ENCODE results near the gene LIMK2. TPM values are rescaled to one million over a fixed set of nuclear protein-coding genes. Genes with fewer than 3 reads are reported as not detected.

Gene LIMK2
- total RNA-seq, 1 experiment from 2014 or later, result 42.8 TPM

- no peak overlapping the region; the same call in 1 of the 2 replicates for H3K27ac Mint-ChIP-seq
- POLR2A ChIA-PET, result interaction anchor here (0.6 to 1.7 kb wide), 2 partner anchors 19 to 553 kb away, joined by 3 to 4 read pairs; partner anchors contain the start of gene PATZ1
- H3K9me3 Mint-ChIP-seq, result no peaks in the 10 kb centered on the region
- ATAC-seq (no peak), DNase-seq (ENCODE audit: low spot score) (no peak)
- no peak overlapping the region for H3K4me3 Mint-ChIP-seq
- TF ChIP-seq FOXP1 (CRISPR knock-in tag; IDR thresholded peaks at IDR 0.05; ENCODE audit: borderline replicate concordance) (no peak), SP1 (CRISPR knock-in tag; conservative IDR thresholded peaks at IDR 0.05) (no peak), AR (CRISPR knock-in tag; IDR thresholded peaks at IDR 0.05) (no peak), SMAD3 (CRISPR knock-in tag; IDR thresholded peaks at IDR 0.05; ENCODE audit: borderline replicate concordance) (no peak), TCF7 (CRISPR knock-in tag; IDR thresholded peaks at IDR 0.05; ENCODE audit: low read depth) (no peak), MAX (CRISPR knock-in tag; IDR thresholded peaks at IDR 0.05) (no peak)
- H3K27me3 Mint-ChIP-seq (ENCODE audit: low read depth), result no peaks in the 10 kb centered on the region
- H3K4me1 Mint-ChIP-seq, result no peaks in the 10 kb centered on the region
- H3K36me3 Mint-ChIP-seq, result peaks cover 73% of the 10 kb centered on the region
- CTCF ChIA-PET, result interaction anchor here (0.8 to 1.6 kb wide), 3 partner anchors 14 to 55 kb away, joined by 3 to 8 read pairs (median 3); partner anchors contain the start of gene PIK3IP1
Observed at GRCh38 chr22:31327806-31328543, 115.9 kb downstream of the LIMK2 start.

DNA sequence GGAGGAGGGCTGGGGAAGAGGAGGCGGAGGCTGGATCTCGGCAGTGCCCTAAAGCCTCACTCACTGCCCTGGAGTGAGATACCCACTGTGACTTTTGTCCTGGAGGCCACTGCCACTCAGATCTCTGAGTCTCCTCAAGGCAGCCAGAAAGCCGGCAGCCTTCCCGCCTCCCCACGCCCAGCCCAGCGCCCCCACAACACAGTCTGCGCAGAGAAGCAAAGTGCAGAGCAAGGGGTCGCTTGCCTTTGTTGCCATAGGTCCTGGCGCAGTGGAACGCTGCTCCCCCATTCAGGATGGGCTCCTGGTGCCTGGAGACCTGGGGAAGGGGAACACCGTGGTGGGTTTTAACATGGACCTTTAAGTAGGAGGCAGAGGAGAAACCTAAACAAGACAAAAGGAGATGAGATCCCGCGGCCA lies 116.5 kb downstream of the LIMK2 start:
- Mint-ChIP-seq H3K9me3 (no peaks in the 10 kb centered on the region), H3K27me3 (ENCODE audit: low read depth) (no peaks in the 10 kb centered on the region), H3K27ac (no peak overlapping the region), H3K4me3 (no peak overlapping the region), H3K4me1 (no peaks in the 10 kb centered on the region), H3K36me3 (peaks cover 79% of the 10 kb centered on the region)
- no peak for TF ChIP-seq MLX (CRISPR knock-in tag; IDR thresholded peaks at IDR 0.05)
- TF ChIP-seq USF1 (CRISPR knock-in tag; IDR thresholded peaks at IDR 0.05), result no peak
- no peak for TF ChIP-seq ZNF219 (CRISPR knock-in tag; IDR thresholded peaks at IDR 0.05; ENCODE audit: borderline replicate concordance)
- no peak for TF ChIP-seq FOXP4 (CRISPR knock-in tag; IDR thresholded peaks at IDR 0.05)
- TF ChIP-seq, protein P1, sequence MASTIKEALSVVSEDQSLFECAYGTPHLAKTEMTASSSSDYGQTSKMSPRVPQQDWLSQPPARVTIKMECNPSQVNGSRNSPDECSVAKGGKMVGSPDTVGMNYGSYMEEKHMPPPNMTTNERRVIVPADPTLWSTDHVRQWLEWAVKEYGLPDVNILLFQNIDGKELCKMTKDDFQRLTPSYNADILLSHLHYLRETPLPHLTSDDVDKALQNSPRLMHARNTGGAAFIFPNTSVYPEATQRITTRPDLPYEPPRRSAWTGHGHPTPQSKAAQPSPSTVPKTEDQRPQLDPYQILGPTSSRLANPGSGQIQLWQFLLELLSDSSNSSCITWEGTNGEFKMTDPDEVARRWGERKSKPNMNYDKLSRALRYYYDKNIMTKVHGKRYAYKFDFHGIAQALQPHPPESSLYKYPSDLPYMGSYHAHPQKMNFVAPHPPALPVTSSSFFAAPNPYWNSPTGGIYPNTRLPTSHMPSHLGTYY (CRISPR knock-in tag; IDR thresholded peaks at IDR 0.05), result no peak
- no peak for TF ChIP-seq OVOL2 (CRISPR knock-in tag; IDR thresholded peaks at IDR 0.05; ENCODE audit: borderline replicate concordance)
- no peak for TF ChIP-seq TCF7 (CRISPR knock-in tag; IDR thresholded peaks at IDR 0.05; ENCODE audit: low read depth)
- ChIA-PET CTCF (interaction anchor here (0.8 kb wide), 1 partner anchor 56 kb away, joined by 3 read pairs; no protein-coding TSS in a partner anchor), POLR2A (interaction anchor here (0.6 to 1.7 kb wide), 2 partner anchors 18 to 552 kb away, joined by 3 to 4 read pairs; partner anchors contain the start of gene PATZ1)
- DNase-seq (ENCODE audit: low spot score) (no peak), ATAC-seq (no peak)
